ENCODE results near the gene SGMS2. TPM values are rescaled to one million over a fixed set of nuclear protein-coding genes. Genes with fewer than 3 reads are reported as not detected.
"Not testable (repeated sequence)": the region's sequence is repeated elsewhere in the genome, so short reads cannot be mapped to it uniquely, and the experiment has no call there.

The SGMS2 gene
- total RNA-seq, 1 donor from 2014 or later: 89.0 TPM

- ATAC-seq: peak; percentile 89 to 91
- peaks cover 4% of the 10 kb centered on the region for H3K4me1 ChIP-seq
- no peak for DNase-seq
- peak; percentile 83 for TF ChIP-seq CTCF (IDR thresholded peaks at IDR 0.05)
- H3K9me3 ChIP-seq: no peaks in the 10 kb centered on the region
- no peak overlapping the region for H3K4me3 ChIP-seq
- no peak overlapping the region for H3K27ac ChIP-seq
- H3K36me3 ChIP-seq: peaks cover 36% of the 10 kb centered on the region
- intact Hi-C loops (cut with DNase I): loop anchor here (5.0 kb wide), 2 partner anchors 86 to 156 kb away; no protein-coding TSS in a partner anchor
- H3K27me3 ChIP-seq (ENCODE audit: low read depth): no peaks in the 10 kb centered on the region
These were observed 88.7 kb downstream of the SGMS2 start for GRCh38 chr4:107913283-107913899.

GRCh38 chr4:107915220-107915619, 90.5 kb downstream of the SGMS2 start:
- no peak for DNase-seq
- H3K36me3 ChIP-seq: peaks cover 18% of the 10 kb centered on the region

GRCh38 chr4:107916623-107917022, 91.9 kb downstream of the SGMS2 start:
- no peak for TF ChIP-seq CTCF (IDR thresholded peaks at IDR 0.05)
- ATAC-seq: no peak
- no peak overlapping the region for H3K27ac ChIP-seq
- no peak for DNase-seq
- no peak overlapping the region for H3K4me3 ChIP-seq
- intact Hi-C loops (cut with DNase I): no loop called here
- H3K9me3 ChIP-seq: peaks cover 18% of the 10 kb centered on the region
- H3K27me3 ChIP-seq (ENCODE audit: low read depth): no peaks in the 10 kb centered on the region
- H3K4me1 ChIP-seq: peaks cover 4% of the 10 kb centered on the region
- peaks cover 10% of the 10 kb centered on the region for H3K36me3 ChIP-seq

More at GRCh38 chr4:107915220-107915619, 90.5 kb downstream of the SGMS2 start:
- TF ChIP-seq CTCF (IDR thresholded peaks at IDR 0.05): no peak
- Histone ChIP-seq H3K27ac (no peak overlapping the region), H3K4me1 (peaks cover 4% of the 10 kb centered on the region), H3K9me3 (peaks cover 12% of the 10 kb centered on the region), H3K4me3 (no peak overlapping the region), H3K27me3 (ENCODE audit: low read depth) (no peaks in the 10 kb centered on the region)
- intact Hi-C loops (cut with DNase I): no loop called here
- ATAC-seq: no peak

GRCh38 chr4:107917500-107917899, 92.8 kb downstream of the SGMS2 start:
- TF ChIP-seq CTCF (IDR thresholded peaks at IDR 0.05): no peak
- peaks cover 18% of the 10 kb centered on the region for H3K9me3 ChIP-seq
- no peak for ATAC-seq
- H3K4me3 ChIP-seq: no peak overlapping the region
- intact Hi-C loops (cut with DNase I): no loop called here
- peaks cover 10% of the 10 kb centered on the region for H3K36me3 ChIP-seq
- no peaks in the 10 kb centered on the region for H3K27me3 ChIP-seq (ENCODE audit: low read depth)
- no peak for DNase-seq
- H3K4me1 ChIP-seq: peaks cover 4% of the 10 kb centered on the region
- H3K27ac ChIP-seq: no peak overlapping the region

- no peaks in the 10 kb centered on the region for H3K4me1 ChIP-seq
- no peak for TF ChIP-seq CTCF (IDR thresholded peaks at IDR 0.05)
- intact Hi-C loops (cut with DNase I): no loop called here
- ATAC-seq (no peak), DNase-seq (no peak)
- no peaks in the 10 kb centered on the region for H3K27me3 ChIP-seq (ENCODE audit: low read depth)
- no peak overlapping the region for H3K27ac ChIP-seq
- H3K9me3 ChIP-seq: peaks cover 18% of the 10 kb centered on the region
- H3K36me3 ChIP-seq: no peaks in the 10 kb centered on the region
- no peak overlapping the region for H3K4me3 ChIP-seq
These were observed 98.0 kb downstream of the SGMS2 start for GRCh38 chr4:107922486-107923473.

- DNase-seq; H3K27ac ChIP-seq; intact Hi-C loops (cut with DNase I): not testable (repeated sequence)
These were observed 101.0 kb downstream of the SGMS2 start for GRCh38 chr4:107925713-107926112.

GRCh38 chr4:107926875-107927274, 102.1 kb downstream of the SGMS2 start:
- H3K9me3 ChIP-seq; intact Hi-C loops (cut with DNase I); ATAC-seq; H3K27ac ChIP-seq; H3K4me1 ChIP-seq; DNase-seq; H3K36me3 ChIP-seq; H3K27me3 ChIP-seq (ENCODE audit: low read depth); H3K4me3 ChIP-seq: not testable (repeated sequence)

More at GRCh38 chr4:107925713-107926112, 101.0 kb downstream of the SGMS2 start:
- H3K27me3 ChIP-seq (ENCODE audit: low read depth); H3K4me1 ChIP-seq; ATAC-seq; H3K36me3 ChIP-seq; H3K4me3 ChIP-seq; H3K9me3 ChIP-seq: not testable (repeated sequence)

Measured in lower lobe of right lung (tissue), 2 donors.